Endothelial cell (in vitro differentiated cells): ENCODE data around the gene TSPAN14. TPM values are rescaled to one million over a fixed set of nuclear protein-coding genes. Genes with fewer than 3 reads are reported as not detected.

ENCODE experiments used
- DNase-seq: peaks from one replicate; pipeline ENCODE4 v3.0.0; 2021; ENCODE audit warnings: low spot score
- H3K27ac Mint-ChIP-seq: one replicate; pipeline ENCODE4 v1.8.0; 2021; ENCODE audit warnings: mixed read lengths, inconsistent platforms; ENCODE audit not compliant: unreplicated experiment
- H3K27me3 Mint-ChIP-seq: one replicate; pipeline ENCODE4 v1.8.0; 2021; ENCODE audit warnings: mild to moderate bottlenecking, moderate library complexity, mixed read lengths, inconsistent platforms; ENCODE audit not compliant: unreplicated experiment
- H3K36me3 Mint-ChIP-seq: one replicate; pipeline ENCODE4 v1.8.0; 2021; ENCODE audit warnings: mild to moderate bottlenecking, low read depth, mixed read lengths, inconsistent platforms; ENCODE audit not compliant: unreplicated experiment
- H3K4me1 Mint-ChIP-seq: one replicate; pipeline ENCODE4 v1.8.0; 2021; ENCODE audit warnings: mild to moderate bottlenecking, mixed read lengths, inconsistent platforms; ENCODE audit not compliant: unreplicated experiment
- H3K4me3 Mint-ChIP-seq: one replicate; pipeline ENCODE4 v1.8.0; 2021; ENCODE audit warnings: mild to moderate bottlenecking, mixed read lengths, inconsistent platforms; ENCODE audit not compliant: unreplicated experiment
- H3K9me3 Mint-ChIP-seq: one replicate; pipeline ENCODE4 v1.8.0; 2021; ENCODE audit warnings: mixed read lengths, inconsistent platforms; ENCODE audit not compliant: unreplicated experiment
- CTCF ChIP-seq: fragments of 200-600 bp; sonication (generic); IDR thresholded peaks from one replicate; pipeline ENCODE4 v1.5.0; 2021; ENCODE audit warnings: antibody characterized with exemption; ENCODE audit not compliant: unreplicated experiment
- total RNA-seq: library from RNA; stranded (reverse); fragmentation: NEBNext Ultra II Directional; extraction: Animal tissue kit (Norgen Biotek cat#: 25700); gene quantifications from one replicate; pipeline ENCODE4 v1.2.1, GENCODE V29; 2021; ENCODE audit not compliant: unreplicated experiment

Gene TSPAN14
- total RNA-seq, 1 donor from 2014 or later, result 147 TPM

- Mint-ChIP-seq H3K4me1 (peaks cover 23% of the 10 kb centered on the region), H3K27me3 (peaks cover 6% of the 10 kb centered on the region), H3K9me3 (no peaks in the 10 kb centered on the region), H3K27ac (no peak overlapping the region), H3K36me3 (no peaks in the 10 kb centered on the region), H3K4me3 (no peak overlapping the region)
- no peak for TF ChIP-seq CTCF
- no peak for DNase-seq
These were observed 99.3 kb downstream of the TSPAN14 start for GRCh38 chr10:80553436-80553835.

- Mint-ChIP-seq H3K9me3 (no peaks in the 10 kb centered on the region), H3K27ac (no peak overlapping the region), H3K4me3 (no peak overlapping the region), H3K36me3 (no peaks in the 10 kb centered on the region), H3K4me1 (peaks cover 17% of the 10 kb centered on the region), H3K27me3 (peaks cover 3% of the 10 kb centered on the region)
- TF ChIP-seq CTCF, result no peak
- no peak for DNase-seq
These were observed 99.9 kb downstream of the TSPAN14 start for GRCh38 chr10:80554050-80554449.

- H3K9me3 Mint-ChIP-seq, result no peaks in the 10 kb centered on the region
- no peak overlapping the region for H3K4me3 Mint-ChIP-seq
- H3K27ac Mint-ChIP-seq, result no peak overlapping the region
- H3K4me1 Mint-ChIP-seq, result peaks cover 14% of the 10 kb centered on the region
- H3K27me3 Mint-ChIP-seq, result peaks cover 3% of the 10 kb centered on the region
- no peaks in the 10 kb centered on the region for H3K36me3 Mint-ChIP-seq
- no peak for DNase-seq
- no peak for TF ChIP-seq CTCF
These were observed 101.3 kb downstream of the TSPAN14 start for GRCh38 chr10:80555415-80555814.

- TF ChIP-seq CTCF, result no peak
- Mint-ChIP-seq H3K36me3 (no peaks in the 10 kb centered on the region), H3K4me3 (no peak overlapping the region), H3K27me3 (peaks cover 2% of the 10 kb centered on the region), H3K4me1 (no peaks in the 10 kb centered on the region), H3K9me3 (no peaks in the 10 kb centered on the region), H3K27ac (no peak overlapping the region)
- no peak for DNase-seq
These were observed 107.8 kb downstream of the TSPAN14 start for GRCh38 chr10:80561950-80562349.

DNA sequence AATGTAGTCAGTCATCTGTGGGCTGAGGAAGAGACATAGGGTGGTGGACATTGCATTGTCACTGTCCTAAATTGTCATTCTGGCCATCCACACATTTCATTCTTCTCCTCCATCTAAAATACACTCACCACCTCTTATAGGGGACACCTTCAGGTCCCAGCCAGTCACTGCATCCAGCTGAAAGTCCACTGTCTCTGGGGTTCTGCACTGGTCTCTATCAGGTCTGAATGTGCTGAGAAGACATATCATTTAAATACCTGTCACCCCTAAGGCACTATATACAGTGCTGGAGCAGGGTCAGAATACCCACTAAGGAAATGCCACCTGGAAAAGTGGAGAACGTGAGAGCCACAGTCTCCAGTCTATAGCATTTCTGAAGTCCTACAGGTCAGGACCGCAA, 113.2 kb downstream of the TSPAN14 start:
- no peak overlapping the region for H3K4me3 Mint-ChIP-seq
- no peak overlapping the region for H3K27ac Mint-ChIP-seq
- H3K9me3 Mint-ChIP-seq, result no peaks in the 10 kb centered on the region
- H3K4me1 Mint-ChIP-seq, result no peaks in the 10 kb centered on the region
- peaks cover 2% of the 10 kb centered on the region for H3K27me3 Mint-ChIP-seq
- TF ChIP-seq CTCF, result no peak
- no peak for DNase-seq
- H3K36me3 Mint-ChIP-seq, result no peaks in the 10 kb centered on the region
